Left hindlimb (tissue), 1 donor: ENCODE results near the gene TAF1B.
"Not testable (repeated sequence)": the region's sequence is repeated elsewhere in the genome, so short reads cannot be mapped to it uniquely, and the experiment has no call there.

ENCODE experiments used
- DNase-seq: peaks from one replicate; pipeline ENCODE4 v3.0.0-alpha.2; 2018

Gene TAF1B

DNA sequence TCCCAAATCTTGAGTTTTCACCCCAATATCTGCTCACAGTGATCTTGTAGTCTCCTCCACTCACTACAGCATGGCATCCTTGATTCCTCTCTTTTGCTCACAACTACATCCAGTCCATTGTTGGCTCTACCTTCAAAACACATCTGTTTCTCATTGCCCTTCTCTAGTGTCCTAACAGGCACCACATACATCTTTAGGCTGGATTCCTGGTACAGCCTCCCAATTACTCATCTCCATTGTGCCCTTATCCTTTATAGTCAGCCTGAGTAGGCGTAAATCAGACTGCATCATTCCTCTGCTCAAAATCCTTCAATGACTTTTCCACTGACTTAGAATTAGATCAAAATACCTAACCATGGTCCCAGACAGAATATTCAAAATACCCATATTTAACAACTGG, 10.7 kb upstream of the TAF1B start:
- DNase-seq, result no peak

DNA sequence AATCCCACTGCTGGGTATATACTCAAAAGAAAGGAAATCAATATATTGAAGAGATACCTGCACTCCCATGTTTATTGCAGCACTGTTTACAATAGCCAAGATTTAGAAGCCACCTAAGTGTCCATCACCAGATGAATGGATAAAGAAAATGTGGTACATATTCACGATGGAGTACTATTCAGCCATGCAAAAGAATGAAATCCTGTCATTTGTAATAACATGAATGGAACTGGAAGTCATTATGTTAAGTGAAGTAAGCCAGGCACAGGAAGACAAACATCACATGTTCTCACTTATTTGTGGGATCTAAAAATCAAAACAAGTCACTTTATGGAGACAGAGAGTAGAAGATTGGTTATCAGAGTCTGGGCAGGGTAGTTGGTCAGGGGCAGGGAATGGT, 8.2 kb upstream of the TAF1B start:
- DNase-seq, result not testable (repeated sequence)

DNA sequence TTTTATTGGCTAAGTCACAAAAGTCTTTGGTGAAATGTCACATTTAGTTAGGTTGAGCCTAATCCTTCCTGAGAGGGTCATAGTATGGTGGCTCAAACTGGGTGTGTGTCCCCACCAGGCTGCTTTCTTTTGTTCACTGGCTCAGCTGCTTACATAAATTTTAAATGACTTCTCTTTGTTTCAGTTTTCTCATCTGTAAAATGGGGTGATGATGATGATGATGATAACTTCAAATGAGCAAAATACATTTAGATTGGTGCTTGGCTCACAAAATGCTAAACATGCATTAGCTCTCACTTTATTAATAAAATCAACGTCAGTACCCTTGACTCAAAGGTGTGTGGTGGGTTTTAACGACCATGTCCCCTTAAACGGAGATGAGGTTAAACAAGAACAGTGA, 7.2 kb upstream of the TAF1B start:
- DNase-seq, result no peak

DNA sequence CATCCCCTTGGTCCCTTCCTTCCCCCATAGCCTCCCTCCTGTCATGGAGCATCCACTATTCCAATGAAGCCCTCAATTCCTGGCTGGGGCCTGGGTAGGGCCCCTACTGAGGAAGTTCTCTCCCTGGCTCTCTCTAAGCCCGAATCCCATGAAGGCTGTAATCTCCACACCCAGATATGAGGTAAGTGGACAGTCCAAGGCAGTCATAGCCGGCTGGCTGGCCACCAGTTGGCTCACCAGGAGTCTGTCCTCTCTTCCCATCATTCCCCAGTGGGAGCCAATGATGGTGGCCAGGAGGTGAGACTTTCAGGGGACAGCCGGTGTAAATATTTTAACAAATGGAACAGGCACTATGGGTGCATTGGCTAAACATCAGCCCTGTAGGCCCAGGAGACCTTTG, 6.8 kb upstream of the TAF1B start:
- no peak for DNase-seq

- no peak for DNase-seq
Measured at GRCh38 chr2:9837451-9837850, 5.8 kb upstream of the TAF1B start.

GRCh38 chr2:9838391-9838790, 4.9 kb upstream of the TAF1B start:
- DNase-seq, result no peak

GRCh38 chr2:9842487-9843228, 616 bp upstream of the TAF1B start:
- no peak for DNase-seq

GRCh38 chr2:9844036-9844483, 786 bp downstream of the TAF1B start:
- DNase-seq, result no peak

DNA sequence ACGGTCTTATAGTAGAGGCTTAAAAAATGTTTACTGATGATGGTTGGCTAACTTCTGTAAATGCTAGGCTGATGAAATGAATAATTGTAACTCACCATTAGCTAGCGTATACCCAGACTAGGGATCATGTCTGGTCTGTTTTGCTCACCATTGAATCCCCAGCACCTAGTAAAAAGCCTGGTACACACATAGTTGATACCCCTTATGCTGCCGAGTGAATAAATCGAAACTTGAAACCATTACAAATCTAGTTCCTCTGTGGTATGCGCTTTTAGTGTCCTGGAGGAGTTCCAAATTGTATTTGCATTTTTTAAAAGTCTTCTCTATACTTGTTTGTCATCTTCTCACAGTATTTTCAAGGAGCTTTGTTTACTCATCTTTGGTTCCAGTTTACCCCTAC, 1.3 kb downstream of the TAF1B start:
- no peak for DNase-seq

- no peak for DNase-seq
Measured at GRCh38 chr2:9846554-9846953, 3.3 kb downstream of the TAF1B start.

- no peak for DNase-seq
Measured at GRCh38 chr2:9847140-9847539, 3.9 kb downstream of the TAF1B start.

DNA sequence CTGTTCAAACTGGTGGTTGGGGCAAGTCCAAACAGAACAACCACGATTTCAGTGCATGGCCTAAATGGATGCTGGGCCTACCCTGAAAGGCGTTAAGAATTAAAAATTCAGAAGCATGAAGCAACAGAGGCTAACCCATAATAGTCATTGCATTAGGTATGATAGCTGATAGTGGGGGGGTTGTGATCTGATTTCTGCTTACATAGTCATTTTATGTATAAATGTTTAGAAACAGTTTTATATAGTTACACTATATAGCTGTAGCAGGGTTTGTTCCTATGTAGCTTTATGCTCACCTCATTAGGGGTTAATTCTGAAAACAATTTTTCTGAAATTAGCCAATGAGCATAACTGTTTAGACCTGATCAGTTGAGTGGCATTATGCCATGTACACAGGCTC, 9.6 kb downstream of the TAF1B start:
- DNase-seq, result no peak

GRCh38 chr2:9857814-9858729, 14.8 kb downstream of the TAF1B start:
- DNase-seq, result no peak

- DNase-seq, result no peak
Measured at GRCh38 chr2:9858730-9859068, 15.4 kb downstream of the TAF1B start.

GRCh38 chr2:9860922-9861580, 17.8 kb downstream of the TAF1B start:
- not testable (repeated sequence) for DNase-seq

GRCh38 chr2:9867881-9868280, 24.6 kb downstream of the TAF1B start:
- no peak for DNase-seq

GRCh38 chr2:9873337-9873736, 30.1 kb downstream of the TAF1B start:
- no peak for DNase-seq

DNA sequence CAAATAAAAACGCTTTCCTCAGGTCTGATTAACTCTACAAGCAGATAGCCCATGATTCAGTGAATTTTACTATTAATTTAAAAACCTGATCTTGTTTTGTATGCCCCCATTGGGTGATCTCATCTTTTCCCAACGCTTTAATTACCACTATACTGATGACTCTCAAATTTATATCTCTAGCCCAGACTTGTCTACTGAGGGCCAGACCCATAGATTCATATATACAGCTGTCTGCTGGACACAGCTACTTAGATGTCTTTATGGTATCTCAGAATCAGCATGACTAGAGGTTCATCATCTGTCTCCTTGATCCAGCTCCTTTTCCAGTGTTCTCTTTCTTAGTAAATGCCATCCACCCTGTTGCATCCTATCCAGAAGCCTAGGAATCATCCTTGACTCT, 33.8 kb downstream of the TAF1B start:
- DNase-seq, result no peak

DNA sequence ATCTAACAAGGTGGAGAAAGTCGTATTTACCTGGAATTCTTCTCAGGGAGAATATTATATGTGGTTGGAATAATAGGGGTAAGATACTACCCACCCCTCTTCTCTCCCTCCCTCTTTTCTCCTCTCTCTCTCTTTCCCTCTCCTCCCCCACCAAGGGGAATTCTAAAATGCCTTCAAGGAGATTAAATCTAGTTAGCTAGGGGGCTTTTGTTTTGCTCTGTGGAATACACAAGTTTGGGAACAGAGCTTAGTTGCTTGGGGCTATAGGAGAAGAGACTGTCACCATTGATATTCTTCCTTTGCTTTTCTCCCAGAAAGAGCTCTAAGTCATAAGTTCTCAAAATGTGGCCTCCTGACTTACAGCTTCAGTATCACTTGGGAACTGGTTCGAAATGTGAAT, 34.5 kb downstream of the TAF1B start:
- no peak for DNase-seq

GRCh38 chr2:9879455-9880194, 36.4 kb downstream of the TAF1B start:
- DNase-seq, result no peak

GRCh38 chr2:9883897-9884296, 40.6 kb downstream of the TAF1B start:
- DNase-seq, result no peak

DNA sequence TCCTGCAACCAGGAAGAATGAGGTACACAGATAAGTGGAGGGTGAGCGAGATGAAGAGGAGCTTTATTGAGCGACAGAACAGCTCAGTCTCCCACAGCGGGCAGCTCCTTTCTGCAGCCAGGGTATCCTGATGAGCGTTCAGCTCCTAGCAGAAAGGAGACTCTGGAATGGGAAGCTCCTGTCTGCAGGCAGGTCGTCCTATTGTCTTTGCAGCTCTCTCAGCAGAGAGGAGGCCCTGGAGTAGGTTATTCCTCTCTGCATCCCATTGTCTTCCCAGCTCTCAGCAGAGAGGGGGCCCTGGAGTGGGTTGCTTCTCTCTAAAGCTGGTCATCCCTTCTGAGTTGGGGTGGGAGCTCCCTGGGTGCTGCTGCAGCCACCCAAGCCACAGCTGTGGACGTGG, 41.2 kb downstream of the TAF1B start:
- DNase-seq, result no peak
